ENCODE measurements around the gene ORMDL2.
"Not testable (repeated sequence)": the region's sequence is repeated elsewhere in the genome, so short reads cannot be mapped to it uniquely, and the experiment has no call there.

The ORMDL2 gene

DNA sequence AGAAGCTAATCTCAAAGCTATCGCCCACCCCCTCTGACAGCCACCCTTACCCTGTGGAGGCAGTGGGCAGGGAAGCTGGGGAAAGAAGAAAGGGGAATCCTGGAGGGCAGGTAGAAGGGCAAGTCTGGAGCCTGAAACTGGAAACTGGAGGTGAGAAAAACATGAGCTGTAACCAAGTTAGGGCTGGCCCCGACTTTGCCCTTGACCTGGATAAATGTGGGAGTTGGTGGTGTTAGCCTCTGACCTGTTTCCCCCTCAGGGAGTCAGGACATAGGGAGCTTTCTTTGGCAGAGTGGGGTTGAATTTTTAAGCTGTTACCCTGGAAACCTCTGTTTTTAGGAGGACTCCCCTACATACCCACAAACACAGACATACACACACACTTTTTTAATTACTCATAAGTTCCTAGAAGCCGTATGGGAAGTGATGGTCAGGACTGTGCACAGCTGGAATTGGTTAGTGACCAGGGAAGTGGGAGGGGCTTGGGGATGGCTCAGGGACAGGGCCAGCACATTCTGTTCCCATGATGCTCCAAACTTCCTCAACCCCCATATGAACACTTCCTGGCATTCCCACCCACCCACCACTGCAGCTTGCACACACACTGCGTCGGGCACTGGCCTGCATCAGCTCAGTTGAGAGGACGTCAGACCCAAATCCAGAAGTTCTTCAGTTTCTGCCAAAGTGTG lies 29.9 kb downstream of the ORMDL2 start:
- H2AFZ ChIP-seq (ENCODE audit: low read depth, low read length): peak overlapping the region; percentile 26
- no peak overlapping the region for H3K4me3 ChIP-seq (ENCODE audit: low read length)

DNA sequence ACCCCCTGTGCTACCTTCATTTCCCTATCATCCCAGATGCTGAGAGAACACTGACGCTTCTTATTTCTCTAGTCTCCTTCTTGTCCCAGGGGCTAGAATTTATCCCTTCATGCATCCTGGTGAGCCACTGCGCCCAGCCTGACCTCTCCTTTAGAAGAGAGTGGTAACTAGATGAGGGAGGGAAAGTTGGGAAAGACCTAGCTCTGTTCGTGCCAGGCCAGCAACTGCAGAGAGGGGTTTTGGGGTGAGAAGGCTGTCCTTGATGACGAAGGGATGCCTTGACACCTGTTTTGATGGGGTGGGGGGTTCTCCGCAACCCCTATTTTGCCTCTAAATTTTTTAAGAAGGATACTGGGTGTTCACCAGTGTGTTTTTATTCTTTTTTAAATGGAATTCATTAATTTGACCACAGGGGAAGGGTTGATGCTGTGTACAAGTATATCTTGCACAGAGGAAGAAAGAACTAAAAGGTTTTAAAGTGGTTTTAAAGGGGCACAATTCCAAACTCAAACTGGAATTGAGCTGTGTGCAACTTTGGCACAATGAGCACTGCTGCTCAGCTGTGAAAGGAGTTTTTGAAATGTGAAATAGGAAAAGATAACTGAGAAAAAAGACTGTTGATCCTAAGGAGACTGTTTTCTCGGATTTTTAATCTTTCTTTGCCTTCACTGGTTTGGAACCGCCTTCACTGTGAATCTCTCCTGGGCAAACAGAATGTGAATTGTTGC lies 31.9 kb downstream of the ORMDL2 start:
- no peak overlapping the region for H3K4me3 ChIP-seq (ENCODE audit: low read length)
- peaks cover 16% of the 10 kb centered on the region for H3K4me1 ChIP-seq (ENCODE audit: insufficient read depth, low read length)
- no peaks in the 10 kb centered on the region for H3K9me3 ChIP-seq (ENCODE audit: low read length)
- H3K27me3 ChIP-seq (ENCODE audit: insufficient read depth, low read length): no peaks in the 10 kb centered on the region
- no peak overlapping the region for H2AFZ ChIP-seq (ENCODE audit: low read depth, low read length)
- H3K36me3 ChIP-seq (ENCODE audit: insufficient read depth, low read length): no peaks in the 10 kb centered on the region

More for the DNA sequence above, 29.9 kb downstream of the ORMDL2 start:
- peaks cover 2% of the 10 kb centered on the region for H3K27me3 ChIP-seq (ENCODE audit: insufficient read depth, low read length)
- H3K36me3 ChIP-seq (ENCODE audit: insufficient read depth, low read length): no peaks in the 10 kb centered on the region
- H3K4me1 ChIP-seq (ENCODE audit: insufficient read depth, low read length): peaks cover 16% of the 10 kb centered on the region
- H3K9me3 ChIP-seq (ENCODE audit: low read length): no peaks in the 10 kb centered on the region

DNA sequence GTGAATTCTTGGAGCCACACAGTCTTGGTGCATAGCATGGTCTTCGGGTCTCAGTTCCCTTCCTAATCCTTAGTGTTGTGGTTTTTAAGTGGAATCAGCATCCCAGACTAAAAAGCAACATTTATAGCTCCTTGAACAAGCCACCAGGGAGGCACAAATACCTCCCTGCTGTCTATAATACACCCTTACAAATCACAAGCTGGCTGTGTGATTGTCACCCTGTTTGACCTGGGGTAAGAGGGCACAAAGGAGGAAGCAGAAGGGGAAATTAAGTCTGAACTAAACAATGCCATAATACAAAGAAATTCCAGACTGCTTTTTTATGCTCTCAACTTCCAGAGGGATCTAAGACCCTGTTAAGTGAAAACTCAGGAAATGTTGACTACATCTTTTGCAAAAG lies 32.6 kb downstream of the ORMDL2 start:
- no peak overlapping the region for H3K4me3 ChIP-seq (ENCODE audit: low read length)
- H3K36me3 ChIP-seq (ENCODE audit: insufficient read depth, low read length): no peaks in the 10 kb centered on the region
- H3K4me1 ChIP-seq (ENCODE audit: insufficient read depth, low read length): peaks cover 16% of the 10 kb centered on the region
- no peak overlapping the region for H2AFZ ChIP-seq (ENCODE audit: low read depth, low read length)
- H3K27me3 ChIP-seq (ENCODE audit: insufficient read depth, low read length): no peaks in the 10 kb centered on the region
- H3K9me3 ChIP-seq (ENCODE audit: low read length): no peaks in the 10 kb centered on the region

DNA sequence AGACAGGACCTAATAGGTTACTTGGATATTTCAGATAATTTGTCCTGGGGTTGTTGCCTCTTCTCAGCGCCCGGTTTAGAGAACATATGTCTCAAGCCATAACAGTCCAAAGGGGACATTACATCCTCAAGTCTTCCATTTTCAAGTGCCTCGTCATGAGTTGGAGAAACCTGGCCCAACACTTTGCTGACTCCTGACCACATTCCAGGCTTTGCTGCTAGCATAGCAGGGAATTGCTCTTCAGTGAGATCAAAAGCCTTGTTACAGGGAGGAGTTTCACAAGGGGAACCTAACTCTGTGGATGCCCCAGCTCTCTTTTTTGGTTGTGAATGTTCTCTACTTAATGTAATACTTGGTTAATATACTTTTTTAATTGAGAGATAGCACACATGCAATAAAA lies 33.1 kb downstream of the ORMDL2 start:
- Histone ChIP-seq H3K4me3 (ENCODE audit: low read length) (no peak overlapping the region), H2AFZ (ENCODE audit: low read depth, low read length) (no peak overlapping the region), H3K27me3 (ENCODE audit: insufficient read depth, low read length) (no peaks in the 10 kb centered on the region), H3K36me3 (ENCODE audit: insufficient read depth, low read length) (no peaks in the 10 kb centered on the region), H3K9me3 (ENCODE audit: low read length) (no peaks in the 10 kb centered on the region), H3K4me1 (ENCODE audit: insufficient read depth, low read length) (peaks cover 16% of the 10 kb centered on the region)

DNA sequence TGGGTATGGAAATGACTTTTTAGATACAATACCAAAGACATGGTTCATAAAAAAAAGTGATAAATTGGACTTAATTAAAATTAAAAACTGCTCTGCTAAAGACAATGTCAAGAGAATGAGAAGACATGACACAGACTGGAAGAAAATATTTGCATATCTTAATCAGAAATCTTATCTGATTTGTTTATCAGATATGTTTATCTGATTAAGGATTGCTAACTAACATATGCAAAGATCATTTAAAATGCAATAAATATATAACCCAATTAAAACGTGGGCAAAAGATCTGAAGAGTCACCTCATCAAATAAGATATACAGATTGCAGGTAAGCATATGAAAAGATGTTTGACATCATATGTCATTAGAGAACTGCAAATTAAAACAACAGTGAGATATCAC lies 34.9 kb downstream of the ORMDL2 start:
- Histone ChIP-seq H3K4me1 (ENCODE audit: insufficient read depth, low read length) (peaks cover 13% of the 10 kb centered on the region), H2AFZ (ENCODE audit: low read depth, low read length) (no peak overlapping the region), H3K27me3 (ENCODE audit: insufficient read depth, low read length) (no peaks in the 10 kb centered on the region), H3K36me3 (ENCODE audit: insufficient read depth, low read length) (no peaks in the 10 kb centered on the region), H3K9me3 (ENCODE audit: low read length) (no peaks in the 10 kb centered on the region), H3K4me3 (ENCODE audit: low read length) (no peak overlapping the region)

DNA sequence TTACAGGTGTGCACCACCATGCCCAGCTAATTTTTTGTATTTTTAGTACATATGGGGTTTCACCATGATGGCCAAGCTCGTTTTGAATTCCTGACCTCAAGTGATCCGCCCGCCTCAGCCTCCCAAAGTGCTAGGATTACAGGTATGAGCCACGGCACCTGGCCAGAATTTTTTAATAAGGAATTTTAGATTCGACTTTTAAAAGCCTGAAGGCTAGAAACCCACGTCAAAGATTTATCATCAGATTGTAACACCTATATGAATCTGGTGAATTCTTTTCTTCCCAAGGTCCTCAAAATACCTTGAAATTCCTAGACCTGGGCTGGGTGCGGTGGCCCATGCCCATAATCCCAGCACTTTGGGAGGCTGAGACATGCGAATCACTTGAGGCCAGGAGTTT lies 43.6 kb downstream of the ORMDL2 start:
- H3K9me3 ChIP-seq (ENCODE audit: low read length): peaks cover 4% of the 10 kb centered on the region
- H2AFZ ChIP-seq (ENCODE audit: low read depth, low read length): no peak overlapping the region
- H3K4me1 ChIP-seq (ENCODE audit: insufficient read depth, low read length): no peaks in the 10 kb centered on the region
- H3K4me3 ChIP-seq (ENCODE audit: low read length): no peak overlapping the region
- H3K36me3 ChIP-seq (ENCODE audit: insufficient read depth, low read length): no peaks in the 10 kb centered on the region
- H3K27me3 ChIP-seq (ENCODE audit: insufficient read depth, low read length): no peaks in the 10 kb centered on the region

DNA sequence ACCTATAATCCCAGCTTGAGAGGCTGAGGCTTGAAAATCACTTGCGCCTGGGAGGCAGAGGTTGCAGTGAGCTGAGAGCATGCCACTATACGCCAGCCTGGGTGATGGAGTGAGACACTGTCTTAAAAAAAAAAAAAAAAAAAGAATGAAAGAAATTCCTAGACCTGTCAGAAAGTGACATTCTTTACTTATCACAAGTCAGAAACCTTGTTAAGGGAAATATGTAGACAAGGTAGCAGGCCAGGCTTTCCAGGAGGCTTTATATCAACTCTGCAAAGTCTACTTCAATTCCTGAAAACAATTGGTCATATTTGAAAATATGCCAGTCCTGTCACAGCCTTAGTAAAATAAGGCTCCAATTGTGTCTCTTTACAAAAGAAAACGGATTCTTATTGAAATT lies 44.0 kb downstream of the ORMDL2 start:
- H2AFZ ChIP-seq (ENCODE audit: low read depth, low read length): no peak overlapping the region
- peaks cover 4% of the 10 kb centered on the region for H3K9me3 ChIP-seq (ENCODE audit: low read length)
- H3K4me3 ChIP-seq (ENCODE audit: low read length): no peak overlapping the region
- H3K4me1 ChIP-seq (ENCODE audit: insufficient read depth, low read length): no peaks in the 10 kb centered on the region
- no peaks in the 10 kb centered on the region for H3K27me3 ChIP-seq (ENCODE audit: insufficient read depth, low read length)
- H3K36me3 ChIP-seq (ENCODE audit: insufficient read depth, low read length): no peaks in the 10 kb centered on the region

DNA sequence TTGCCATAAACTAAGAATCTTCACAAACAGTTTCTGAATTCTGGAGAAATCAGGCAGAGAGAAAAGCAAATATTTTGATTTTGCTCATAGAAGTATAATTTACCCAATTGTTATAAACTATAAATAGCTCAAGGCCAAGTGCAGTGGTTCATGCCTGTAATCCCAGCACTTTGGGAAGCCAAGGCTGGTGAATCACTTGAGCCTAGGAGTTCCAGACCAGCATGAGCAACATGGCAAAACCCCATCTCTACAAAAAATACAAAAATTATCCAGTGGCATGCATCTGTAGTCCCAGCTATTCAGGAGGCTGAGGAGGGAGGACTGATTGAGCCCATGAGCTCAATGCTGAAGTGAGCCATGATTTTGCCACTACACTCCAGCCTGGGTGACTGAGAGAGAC lies 44.4 kb downstream of the ORMDL2 start:
- H2AFZ ChIP-seq (ENCODE audit: low read depth, low read length): no peak overlapping the region
- H3K4me1 ChIP-seq (ENCODE audit: insufficient read depth, low read length): no peaks in the 10 kb centered on the region
- no peak overlapping the region for H3K4me3 ChIP-seq (ENCODE audit: low read length)
- H3K27me3 ChIP-seq (ENCODE audit: insufficient read depth, low read length): no peaks in the 10 kb centered on the region
- H3K9me3 ChIP-seq (ENCODE audit: low read length): peaks cover 4% of the 10 kb centered on the region
- H3K36me3 ChIP-seq (ENCODE audit: insufficient read depth, low read length): no peaks in the 10 kb centered on the region

DNA sequence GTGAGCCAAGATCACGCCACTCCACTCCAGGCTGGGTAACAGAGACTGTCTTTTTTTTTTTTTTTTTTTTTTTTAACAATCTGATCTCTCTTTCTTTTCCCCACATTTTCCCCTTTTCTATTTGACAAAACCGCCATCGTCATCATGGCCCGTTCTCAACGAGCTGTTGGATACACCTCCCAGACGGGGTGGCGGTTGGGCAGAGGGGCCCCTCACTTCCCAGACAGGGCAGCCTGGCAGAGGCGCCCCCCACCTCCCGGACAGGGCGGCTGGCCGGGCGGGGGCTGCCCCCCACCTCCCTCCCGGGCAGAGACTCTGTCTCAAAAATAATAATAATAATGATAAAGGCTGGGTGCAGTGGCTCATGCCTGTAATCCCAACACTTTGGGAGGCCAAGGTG lies 45.1 kb downstream of the ORMDL2 start:
- not testable (repeated sequence) for H3K4me3 ChIP-seq (ENCODE audit: low read length)

DNA sequence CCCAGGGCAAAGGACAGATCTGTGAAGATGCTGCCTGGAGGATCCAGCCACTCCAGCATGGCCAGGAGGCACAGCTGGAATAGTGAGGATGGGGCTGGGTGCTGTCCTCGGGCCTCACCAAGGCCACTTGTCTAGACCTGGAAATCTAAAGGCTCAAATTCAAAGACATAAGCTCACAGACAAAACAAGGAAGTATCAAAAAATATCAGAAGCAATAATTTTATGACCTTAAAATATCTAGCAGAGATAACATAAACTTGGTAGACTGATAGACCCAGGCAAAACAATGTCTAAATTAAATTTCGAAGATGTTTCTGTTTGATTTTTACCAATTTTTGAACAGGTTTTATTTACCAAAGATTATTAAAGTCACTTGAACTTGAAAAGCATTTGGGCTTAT lies 47.5 kb downstream of the ORMDL2 start:
- H3K27me3 ChIP-seq (ENCODE audit: insufficient read depth, low read length): no peaks in the 10 kb centered on the region
- no peaks in the 10 kb centered on the region for H3K4me1 ChIP-seq (ENCODE audit: insufficient read depth, low read length)
- H3K4me3 ChIP-seq (ENCODE audit: low read length): no peak overlapping the region
- H2AFZ ChIP-seq (ENCODE audit: low read depth, low read length): no peak overlapping the region
- H3K36me3 ChIP-seq (ENCODE audit: insufficient read depth, low read length): no peaks in the 10 kb centered on the region
- peaks cover 4% of the 10 kb centered on the region for H3K9me3 ChIP-seq (ENCODE audit: low read length)

More for the DNA sequence above, 45.1 kb downstream of the ORMDL2 start:
- not testable (repeated sequence) for H3K36me3 ChIP-seq (ENCODE audit: insufficient read depth, low read length); H3K27me3 ChIP-seq (ENCODE audit: insufficient read depth, low read length); H3K9me3 ChIP-seq (ENCODE audit: low read length); H3K4me1 ChIP-seq (ENCODE audit: insufficient read depth, low read length); H2AFZ ChIP-seq (ENCODE audit: low read depth, low read length)

DNA sequence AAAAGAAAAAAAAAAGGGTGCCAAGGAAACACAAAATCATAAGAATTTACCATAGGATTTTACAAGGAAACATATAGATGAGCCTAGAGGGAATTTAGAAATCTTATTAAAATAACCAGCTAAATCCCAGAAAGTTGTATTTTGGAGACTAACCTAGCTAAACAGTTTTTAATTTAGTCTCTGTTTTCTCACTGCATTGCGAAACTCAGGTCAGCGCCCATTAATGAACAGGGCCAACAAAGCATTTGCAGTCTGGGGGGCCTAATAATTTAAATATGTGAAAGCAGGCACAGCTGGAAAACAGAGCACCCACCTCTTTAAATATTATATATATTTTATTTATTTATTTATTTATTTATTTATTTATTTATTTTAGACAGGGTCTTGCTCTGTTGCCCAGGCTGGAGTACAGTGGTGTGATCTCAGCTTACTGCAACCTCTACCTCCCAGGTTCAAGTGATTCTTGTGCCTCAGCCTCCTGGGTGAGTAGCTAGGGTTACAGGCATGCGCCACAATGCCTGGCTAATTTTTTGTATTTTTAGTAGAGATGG lies 48.7 kb downstream of the ORMDL2 start:
- not testable (repeated sequence) for H3K27me3 ChIP-seq (ENCODE audit: insufficient read depth, low read length); H3K36me3 ChIP-seq (ENCODE audit: insufficient read depth, low read length); H3K4me3 ChIP-seq (ENCODE audit: low read length); H3K4me1 ChIP-seq (ENCODE audit: insufficient read depth, low read length); H2AFZ ChIP-seq (ENCODE audit: low read depth, low read length); H3K9me3 ChIP-seq (ENCODE audit: low read length)

Measured in neuron (in vitro differentiated cells).